Middle frontal gyrus (tissue), 1 donor: ENCODE measurements around the gene SOX6.
"Not testable (repeated sequence)": the region's sequence is repeated elsewhere in the genome, so short reads cannot be mapped to it uniquely, and the experiment has no call there.

ENCODE experiments used
- DNase-seq: peaks from one replicate; pipeline ENCODE4 v3.0.0-alpha.2; 2015; ENCODE audit warnings: low spot score; ENCODE audit errors: extremely low spot score

The SOX6 gene

GRCh38 chr11:16356057-16356760 lies at the start of gene SOX6:
SOX6 (minus strand) TSS chr11:16356546; CDS start chr11:16341248, 15,298 bp downstream.
- no peak for DNase-seq

GRCh38 chr11:16404781-16405285 lies 48.5 kb upstream of the SOX6 start:
- DNase-seq: no peak

- no peak for DNase-seq
Observed at GRCh38 chr11:16403851-16404250, 47.5 kb upstream of the SOX6 start.

GRCh38 chr11:16403448-16403803 lies 47.1 kb upstream of the SOX6 start:
- no peak for DNase-seq

- peak; percentile 47 for DNase-seq
Observed at GRCh38 chr11:16402654-16403447, 46.5 kb upstream of the SOX6 start.

- no peak for DNase-seq
Observed at GRCh38 chr11:16397390-16397789, 41.0 kb upstream of the SOX6 start.

GRCh38 chr11:16395601-16396000 lies 39.3 kb upstream of the SOX6 start:
- DNase-seq: no peak

- DNase-seq: no peak
Observed at GRCh38 chr11:16394947-16395346, 38.6 kb upstream of the SOX6 start.

GRCh38 chr11:16393340-16393739 lies 37.0 kb upstream of the SOX6 start:
- DNase-seq: no peak

- no peak for DNase-seq
Observed at GRCh38 chr11:16392616-16393015, 36.3 kb upstream of the SOX6 start.

GRCh38 chr11:16390826-16391225 lies 34.5 kb upstream of the SOX6 start:
- DNase-seq: not testable (repeated sequence)

- DNase-seq: no peak
Observed at GRCh38 chr11:16385099-16385498, 28.8 kb upstream of the SOX6 start.

GRCh38 chr11:16382638-16383380 lies 26.5 kb upstream of the SOX6 start:
- DNase-seq: no peak

- DNase-seq: no peak
Observed at GRCh38 chr11:16382186-16382585, 25.8 kb upstream of the SOX6 start.

- no peak for DNase-seq
Observed at GRCh38 chr11:16380941-16381568, 24.7 kb upstream of the SOX6 start.

GRCh38 chr11:16378906-16379305 lies 22.6 kb upstream of the SOX6 start:
- no peak for DNase-seq

GRCh38 chr11:16377746-16378145 lies 21.4 kb upstream of the SOX6 start:
- no peak for DNase-seq

- DNase-seq: not testable (repeated sequence)
Observed at GRCh38 chr11:16375664-16376063, 19.3 kb upstream of the SOX6 start.

- DNase-seq: no peak
Observed at GRCh38 chr11:16373768-16374167, 17.4 kb upstream of the SOX6 start.

GRCh38 chr11:16372355-16372754 lies 16.0 kb upstream of the SOX6 start:
- DNase-seq: no peak

- DNase-seq: no peak
Observed at GRCh38 chr11:16367252-16367651, 10.9 kb upstream of the SOX6 start.
